Putamen (tissue), 1 donor: ENCODE results near the gene ALDH16A1.
A peak's percentile ranks its signal among the peaks of the same experiment; 100 is the strongest.

Source experiments
- DNase-seq: peaks from one replicate; pipeline ENCODE4 v3.0.0-alpha.2; 2016; ENCODE audit warnings: low spot score

Gene ALDH16A1

GRCh38 chr19:49453013-49453756 is at the start of gene ALDH16A1:
Gene ALDH16A1, plus strand, starts transcription at chr19:49453225. Its CDS starts 107 bp downstream, at chr19:49453332.
- DNase-seq: peak; percentile 98

GRCh38 chr19:49403404-49404187 is 49.4 kb upstream of the ALDH16A1 start:
- no peak for DNase-seq

DNA sequence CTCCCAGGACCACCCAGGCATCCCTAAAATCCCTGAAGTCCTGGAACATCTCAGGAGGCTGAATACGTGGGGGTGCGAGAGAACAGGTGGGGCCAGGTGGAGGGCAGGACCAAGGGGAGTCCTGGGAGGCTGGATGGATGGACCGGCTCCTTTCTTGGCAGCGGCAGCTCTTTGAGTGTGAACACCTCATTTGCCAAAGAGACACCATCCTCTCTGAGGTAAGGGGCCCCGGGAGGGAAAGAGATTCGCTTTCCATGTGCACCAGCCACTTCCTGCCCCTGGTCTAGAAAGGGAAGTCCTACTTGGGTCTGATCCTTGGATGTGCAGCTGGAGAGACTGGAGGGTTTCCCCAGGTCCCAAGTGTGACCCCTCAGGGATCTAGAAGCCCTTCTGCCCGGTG is 45.9 kb upstream of the ALDH16A1 start:
- DNase-seq: no peak

- DNase-seq: no peak
These were observed 45.5 kb upstream of the ALDH16A1 start for GRCh38 chr19:49407482-49408015.

GRCh38 chr19:49408816-49409440 is 44.1 kb upstream of the ALDH16A1 start:
- DNase-seq: no peak

DNA sequence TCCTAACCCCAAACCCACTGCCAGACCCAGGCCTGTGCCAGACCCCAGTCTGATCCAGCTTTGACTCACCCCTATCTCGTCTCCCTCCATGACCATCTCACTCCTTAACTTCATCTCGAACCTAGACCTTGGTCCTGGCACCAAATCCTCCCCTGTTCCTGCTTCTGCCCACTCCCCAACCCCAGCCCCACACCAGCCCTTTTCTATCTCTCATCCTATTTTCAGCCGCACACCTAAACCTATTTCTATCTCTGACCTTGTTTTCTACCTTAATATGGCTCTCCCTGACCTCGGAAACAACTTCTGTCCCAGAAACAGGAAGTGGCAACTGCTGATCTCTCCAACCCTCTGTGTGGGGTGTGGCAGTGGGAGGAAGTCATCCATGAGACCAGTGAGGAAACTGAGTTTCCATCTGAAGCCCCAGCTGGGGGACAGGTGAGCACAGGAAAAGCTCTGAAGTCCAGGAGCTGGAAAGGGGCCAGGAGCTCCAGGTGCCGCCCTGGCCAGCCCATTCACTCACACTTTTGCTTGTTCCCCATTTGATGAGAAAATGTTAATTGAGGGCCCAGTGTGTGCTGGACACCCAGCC is 43.5 kb upstream of the ALDH16A1 start:
- DNase-seq: no peak

- no peak for DNase-seq
These were observed 41.2 kb upstream of the ALDH16A1 start for GRCh38 chr19:49411681-49412326.

DNA sequence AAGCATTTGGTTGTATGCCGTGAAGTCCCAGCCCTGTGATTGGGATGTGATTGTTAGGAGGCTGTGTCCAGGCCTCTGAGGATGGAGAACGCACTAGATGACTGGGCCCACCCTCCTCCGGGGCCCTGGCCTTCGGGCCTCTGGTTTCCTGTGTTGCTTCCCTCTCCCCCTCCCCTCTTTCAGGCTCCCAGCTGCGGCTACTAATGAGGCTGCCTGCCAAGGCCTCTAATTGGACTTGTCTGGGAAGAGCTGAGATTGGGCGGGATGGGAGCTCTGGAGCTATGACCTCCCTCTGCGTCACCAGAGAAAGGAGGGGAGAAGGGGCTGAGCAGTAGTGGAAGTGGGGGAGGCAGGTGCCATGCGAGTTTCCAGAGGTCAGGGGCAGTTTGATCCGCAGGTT is 39.7 kb upstream of the ALDH16A1 start:
- no peak for DNase-seq

- DNase-seq: no peak
These were observed 38.8 kb upstream of the ALDH16A1 start for GRCh38 chr19:49414256-49414655.

- DNase-seq: no peak
These were observed 37.8 kb upstream of the ALDH16A1 start for GRCh38 chr19:49415102-49415809.

DNA sequence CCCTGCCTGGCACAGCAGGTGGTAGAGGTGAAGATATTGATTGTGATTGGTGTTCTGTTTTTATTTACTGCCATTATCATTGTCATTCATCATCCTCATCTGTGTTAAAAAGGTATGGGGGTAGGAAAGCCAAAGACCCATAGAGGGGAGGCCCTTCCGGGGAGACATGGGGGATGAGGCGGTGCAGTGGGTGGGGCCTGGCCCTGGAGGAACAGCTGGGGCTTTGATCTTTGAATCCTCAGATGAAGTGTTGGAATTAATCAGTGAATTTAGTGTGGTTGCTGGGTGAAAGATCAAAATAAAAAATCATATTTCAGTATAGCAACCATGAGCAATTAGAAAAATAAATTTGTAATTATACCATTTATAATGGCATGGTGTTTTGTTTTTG is 37.2 kb upstream of the ALDH16A1 start:
- no peak for DNase-seq

DNA sequence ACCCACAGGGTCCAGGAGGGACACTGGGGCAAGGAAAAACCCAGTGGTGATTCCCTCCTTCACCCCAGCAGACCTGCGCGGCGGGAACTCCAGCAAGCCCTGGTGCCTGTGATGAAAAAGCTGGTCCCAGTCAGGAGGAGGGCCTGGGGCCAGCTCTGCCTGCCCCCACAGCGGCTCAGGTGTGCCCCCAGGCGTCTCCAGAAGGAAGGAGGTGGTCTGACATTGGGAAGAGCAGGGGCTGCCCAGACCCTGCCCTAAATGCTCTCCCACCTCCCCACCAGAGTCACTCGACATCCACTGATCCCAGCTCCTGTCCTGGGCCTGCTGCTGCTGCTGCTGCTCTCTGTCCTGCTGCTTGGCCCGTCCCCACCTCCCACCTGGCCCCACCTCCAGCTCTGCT is 35.9 kb upstream of the ALDH16A1 start:
- DNase-seq: no peak

DNA sequence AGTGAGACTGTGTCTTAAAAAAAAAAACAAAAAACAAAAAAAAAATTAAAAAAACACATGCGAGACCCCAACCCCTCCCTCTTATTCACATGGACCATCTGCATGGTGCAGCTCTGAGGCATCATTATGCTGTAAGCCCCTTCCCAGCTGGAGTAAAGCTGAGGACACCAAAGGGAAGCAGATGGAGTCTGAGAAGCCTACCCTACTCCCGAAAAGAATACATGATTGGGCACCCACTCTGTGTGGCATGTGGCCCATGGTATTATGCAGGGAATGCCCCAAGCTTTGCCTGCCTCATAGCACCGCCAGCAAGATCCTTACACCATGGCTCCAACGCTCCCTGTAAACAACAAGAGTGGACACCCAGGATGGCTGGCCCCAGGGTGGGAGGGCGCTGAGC is 34.5 kb upstream of the ALDH16A1 start:
- no peak for DNase-seq

GRCh38 chr19:49419173-49419572 is 33.9 kb upstream of the ALDH16A1 start:
- DNase-seq: no peak

GRCh38 chr19:49420227-49420626 is 32.8 kb upstream of the ALDH16A1 start:
- no peak for DNase-seq

DNA sequence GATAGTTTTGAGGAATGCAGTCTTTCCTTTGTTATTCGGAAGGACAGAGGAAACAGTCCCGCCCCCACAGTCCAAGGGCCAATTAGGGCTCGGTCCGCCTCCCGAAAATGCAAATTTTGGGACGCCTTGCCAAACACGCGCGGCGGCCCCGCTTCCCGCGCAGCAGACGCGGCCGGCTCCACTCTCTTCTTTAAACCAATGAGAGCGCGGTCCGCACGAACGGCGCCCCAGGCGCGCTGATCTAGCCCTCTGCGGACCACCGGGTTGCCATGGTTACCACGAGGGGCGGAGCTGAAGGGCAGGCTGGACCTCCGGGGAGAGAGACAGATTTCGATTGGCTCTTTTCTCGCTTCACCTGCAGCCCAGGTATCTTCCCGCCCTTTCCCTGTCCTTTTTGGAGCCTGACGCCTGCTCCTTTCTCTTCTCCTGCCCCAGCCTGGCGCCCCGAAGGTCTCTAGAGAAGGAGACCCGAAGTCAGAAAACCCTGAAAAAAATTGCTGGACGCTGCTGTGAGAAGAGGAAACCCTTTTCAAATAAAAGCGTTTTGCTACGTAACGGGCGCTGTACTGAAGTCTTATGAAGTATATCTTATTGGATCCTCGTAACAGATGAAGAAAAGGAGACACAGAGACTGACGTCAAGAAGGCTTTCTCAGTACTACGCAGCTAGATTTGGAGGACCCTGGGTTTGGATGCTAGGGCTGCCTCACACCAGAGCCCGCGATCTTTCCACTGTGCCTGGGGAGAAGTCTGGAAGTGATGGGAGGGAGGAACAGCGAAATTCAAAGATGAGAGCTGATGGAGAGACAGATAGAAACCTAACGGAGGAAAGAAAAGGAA is 31.8 kb upstream of the ALDH16A1 start:
- DNase-seq: no peak

- no peak for DNase-seq
These were observed 31.2 kb upstream of the ALDH16A1 start for GRCh38 chr19:49421878-49422202.

- no peak for DNase-seq
These were observed 30.5 kb upstream of the ALDH16A1 start for GRCh38 chr19:49422407-49423070.

DNA sequence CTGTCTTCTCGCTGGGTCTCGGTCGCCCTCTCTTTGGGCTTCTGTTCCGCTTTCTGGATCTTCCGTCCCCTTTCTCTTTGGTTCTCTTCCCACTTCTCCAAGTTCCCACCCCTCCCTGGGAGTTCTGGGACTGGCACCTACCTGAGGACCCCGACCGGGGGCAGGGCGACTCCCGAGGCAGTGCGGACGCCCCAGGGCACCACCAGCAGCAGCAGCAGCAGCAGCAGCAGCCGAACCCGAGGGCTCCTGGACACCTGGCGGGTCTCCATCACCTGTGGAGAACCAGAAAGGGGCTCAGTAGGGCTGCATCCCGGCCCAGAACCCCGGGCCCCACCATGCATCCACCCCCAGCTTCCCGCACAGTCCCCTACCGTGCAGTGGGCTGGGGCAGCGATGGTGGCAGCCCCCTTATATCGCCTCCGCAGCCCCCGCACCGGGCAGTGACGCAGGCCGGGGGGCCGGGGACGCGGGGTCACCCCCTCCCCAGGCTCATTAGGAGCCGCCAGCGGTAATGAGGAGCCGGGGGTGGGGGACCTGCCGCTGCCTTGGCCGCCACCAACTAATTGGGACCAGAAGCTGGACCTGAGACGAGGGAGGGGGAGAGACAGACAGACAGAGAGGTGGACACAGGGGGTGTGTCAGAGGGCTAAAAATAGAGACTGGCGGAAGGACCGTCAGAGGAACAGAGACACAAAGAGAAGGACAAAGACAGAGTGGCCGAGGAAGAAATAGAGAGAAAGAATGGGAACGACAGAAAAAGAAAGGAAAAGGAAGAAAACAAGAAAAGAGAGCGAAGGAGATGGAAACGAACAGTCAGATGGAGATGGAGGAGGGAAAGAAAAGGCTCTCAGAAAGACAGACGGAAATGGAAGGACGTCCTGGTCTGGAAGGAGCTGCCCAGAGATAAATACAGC is 29.7 kb upstream of the ALDH16A1 start, which contains the start of gene PTH2:
Gene PTH2 (minus strand): TSS at position 371 of the 914 bp plus-strand sequence. CDS start 102 bp downstream, at position 269.
- DNase-seq: no peak
